Transverse colon (tissue), 4 donors: ENCODE data around the gene FLAD1.
"Not testable (repeated sequence)": the region's sequence is repeated elsewhere in the genome, so short reads cannot be mapped to it uniquely, and the experiment has no call there.

Experiments used
- POLR2A ChIP-seq: fragments of 450-650 bp; IDR thresholded peaks from one replicate; pipeline ENCODE4 v1.6.1; 2016; ENCODE audit warnings: antibody characterized with exemption, mild to moderate bottlenecking, moderate library complexity
- POLR2AphosphoS5 ChIP-seq, 3 donors: sonication (generic); formaldehyde crosslinking; IDR thresholded peaks; one replicate each; pipeline ENCODE4 v1.6.1; 2016; ENCODE audit warnings: antibody characterized with exemption in 3 of 3
- TF ChIP-seq, protein P1 (sequence below), 5 experiments: fragments of 200-600 bp in 3 of 5; fragments of 450-650 bp in 2 of 5; sonication (generic) in 3 of 5; IDR thresholded peaks; 1 replicate in 2 of 5; 2 replicates in 3 of 5; pipeline ENCODE4 v1.5.1; 2016 to 2017; ENCODE audit warnings: antibody characterized with exemption in 5 of 5, inconsistent platforms in 3 of 5, mild to moderate bottlenecking in 2 of 5, moderate library complexity in 1 of 5

DNA sequence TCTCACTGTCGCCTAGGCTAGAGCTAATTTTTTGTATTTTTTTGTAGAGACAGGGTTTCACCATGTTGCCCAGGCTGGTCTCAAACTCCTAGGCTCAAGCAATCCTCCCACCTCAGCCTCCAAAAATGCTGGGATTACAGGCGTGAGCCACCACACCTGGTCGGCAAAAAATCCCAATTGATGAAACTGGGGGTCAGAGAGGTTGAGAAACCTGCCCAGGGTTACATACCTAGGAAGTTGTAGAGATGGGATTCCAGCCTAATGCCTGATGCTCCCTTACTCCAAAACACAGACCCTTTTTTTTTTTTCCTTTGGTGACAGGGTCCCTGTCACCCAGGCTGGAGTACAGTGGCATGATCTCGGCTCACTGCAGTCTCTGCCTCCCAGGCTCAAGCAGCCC lies 3.6 kb downstream of the FLAD1 start:
- TF ChIP-seq, protein P1, sequence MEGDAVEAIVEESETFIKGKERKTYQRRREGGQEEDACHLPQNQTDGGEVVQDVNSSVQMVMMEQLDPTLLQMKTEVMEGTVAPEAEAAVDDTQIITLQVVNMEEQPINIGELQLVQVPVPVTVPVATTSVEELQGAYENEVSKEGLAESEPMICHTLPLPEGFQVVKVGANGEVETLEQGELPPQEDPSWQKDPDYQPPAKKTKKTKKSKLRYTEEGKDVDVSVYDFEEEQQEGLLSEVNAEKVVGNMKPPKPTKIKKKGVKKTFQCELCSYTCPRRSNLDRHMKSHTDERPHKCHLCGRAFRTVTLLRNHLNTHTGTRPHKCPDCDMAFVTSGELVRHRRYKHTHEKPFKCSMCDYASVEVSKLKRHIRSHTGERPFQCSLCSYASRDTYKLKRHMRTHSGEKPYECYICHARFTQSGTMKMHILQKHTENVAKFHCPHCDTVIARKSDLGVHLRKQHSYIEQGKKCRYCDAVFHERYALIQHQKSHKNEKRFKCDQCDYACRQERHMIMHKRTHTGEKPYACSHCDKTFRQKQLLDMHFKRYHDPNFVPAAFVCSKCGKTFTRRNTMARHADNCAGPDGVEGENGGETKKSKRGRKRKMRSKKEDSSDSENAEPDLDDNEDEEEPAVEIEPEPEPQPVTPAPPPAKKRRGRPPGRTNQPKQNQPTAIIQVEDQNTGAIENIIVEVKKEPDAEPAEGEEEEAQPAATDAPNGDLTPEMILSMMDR (IDR thresholded peaks at IDR 0.05), result not testable (repeated sequence)
- TF ChIP-seq POLR2AphosphoS5 (IDR thresholded peaks at IDR 0.05); POLR2A: not testable (repeated sequence)
